ENCODE results near the gene ATXN1. TPM values are rescaled to one million over a fixed set of nuclear protein-coding genes. Genes with fewer than 3 reads are reported as not detected.
"Not testable (repeated sequence)": the region's sequence is repeated elsewhere in the genome, so short reads cannot be mapped to it uniquely, and the experiment has no call there.

ATXN1 gene
- polyA plus RNA-seq, 1 donor (not counting 4 experiments of a cell fraction or from before 2014, with no cell fraction given), result 9.7 TPM

DNA sequence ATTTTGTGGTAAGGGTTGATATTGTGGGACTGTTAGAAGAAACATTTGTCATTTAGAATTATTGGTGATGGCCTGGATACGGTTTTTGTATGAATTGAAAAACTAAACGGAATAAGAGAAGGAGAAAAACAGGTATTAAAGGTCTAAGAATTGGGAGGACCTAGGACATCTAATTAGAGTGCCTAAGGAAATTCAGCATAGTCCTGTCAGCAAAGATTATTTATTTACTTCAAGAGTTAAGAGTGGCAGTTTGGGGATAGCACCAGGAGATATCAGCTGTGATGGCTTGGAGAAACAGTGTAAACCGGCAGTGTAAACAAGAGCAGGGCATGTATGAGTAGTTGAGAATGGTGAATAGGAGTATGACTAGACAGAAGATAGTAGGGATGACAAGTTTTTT is 501.7 kb downstream of the ATXN1 start:
- FAIRE-seq; H3K9me1 ChIP-seq (ENCODE audit: control insufficient read depth, extremely low read depth, insufficient read depth, low read length); H3K27me3 ChIP-seq (ENCODE audit: control insufficient read depth, extremely low read depth, insufficient read depth, low read length); DNase-seq (ENCODE audit: low read depth, low spot score); H3K4me3 ChIP-seq (ENCODE audit: control insufficient read depth in 2 of 3, extremely low read depth in 1 of 3, insufficient read depth in 2 of 3, low read depth in 1 of 3, low read length in 3 of 3); H3K9ac ChIP-seq (ENCODE audit: control insufficient read depth, extremely low read depth, insufficient read depth, low read length); H3K4me1 ChIP-seq (ENCODE audit: control insufficient read depth, extremely low read depth, insufficient read depth, low read length); H3K36me3 ChIP-seq (ENCODE audit: control insufficient read depth in 2 of 2, extremely low read depth in 1 of 2, insufficient read depth in 2 of 2, low read length in 2 of 2); H2AFZ ChIP-seq (ENCODE audit: control insufficient read depth, low read length); H3K27ac ChIP-seq (ENCODE audit: control insufficient read depth, insufficient read depth, low read length); H3K9me3 ChIP-seq (ENCODE audit: control insufficient read depth, low read depth, low read length); H3K4me2 ChIP-seq (ENCODE audit: control insufficient read depth, extremely low read depth, insufficient read depth, low read depth, low read length); H3K79me2 ChIP-seq (ENCODE audit: control insufficient read depth, insufficient read depth, low read length); dilution Hi-C loops (cut with MboI; ENCODE audit: extremely low pct_ligation_motif_present, low sequenced_read_pairs); H4K20me1 ChIP-seq (ENCODE audit: control insufficient read depth, extremely low read depth, insufficient read depth, low read length): not testable (repeated sequence)

- Histone ChIP-seq H3K9me3 (ENCODE audit: control insufficient read depth, low read depth, low read length) (no peaks in the 10 kb centered on the region), H3K9ac (ENCODE audit: control insufficient read depth, extremely low read depth, insufficient read depth, low read length) (no peak overlapping the region), H3K4me1 (ENCODE audit: control insufficient read depth, extremely low read depth, insufficient read depth, low read length) (no peaks in the 10 kb centered on the region), H2AFZ (ENCODE audit: control insufficient read depth, low read length) (no peak overlapping the region), H3K9me1 (ENCODE audit: control insufficient read depth, extremely low read depth, insufficient read depth, low read length) (no peaks in the 10 kb centered on the region), H3K27ac (ENCODE audit: control insufficient read depth, insufficient read depth, low read length) (no peak overlapping the region), H3K4me3 (ENCODE audit: control insufficient read depth in 2 of 3, extremely low read depth in 1 of 3, insufficient read depth in 2 of 3, low read depth in 1 of 3, low read length in 3 of 3) (no peak overlapping the region), H3K4me2 (ENCODE audit: control insufficient read depth, extremely low read depth, insufficient read depth, low read depth, low read length) (no peak overlapping the region), H4K20me1 (ENCODE audit: control insufficient read depth, extremely low read depth, insufficient read depth, low read length) (no peaks in the 10 kb centered on the region), H3K27me3 (ENCODE audit: control insufficient read depth, extremely low read depth, insufficient read depth, low read length) (no peaks in the 10 kb centered on the region), H3K79me2 (ENCODE audit: control insufficient read depth, insufficient read depth, low read length) (no peaks in the 10 kb centered on the region), H3K36me3 (ENCODE audit: control insufficient read depth in 2 of 2, extremely low read depth in 1 of 2, insufficient read depth in 2 of 2, low read length in 2 of 2) (no peaks in the 10 kb centered on the region)
- FAIRE-seq (no peak), DNase-seq (ENCODE audit: low read depth, low spot score) (no peak)
- dilution Hi-C loops (cut with MboI; ENCODE audit: extremely low pct_ligation_motif_present, low sequenced_read_pairs), result no loop called here
- no peak for TF ChIP-seq CTCF (optimal IDR thresholded peaks at IDR 0.05 in 1 of 3, IDR thresholded peaks at IDR 0.05 in 1 of 3, conservative IDR thresholded peaks at IDR 0.05 in 1 of 3; ENCODE audit: extremely low read depth in 1 of 3, insufficient read depth in 2 of 3, low read length in 3 of 3)
- no peak for TF ChIP-seq EZH2 (IDR thresholded peaks at IDR 0.05; ENCODE audit: low read length)
Measured at GRCh38 chr6:16258709-16259075, 502.6 kb downstream of the ATXN1 start.

- Histone ChIP-seq H4K20me1 (ENCODE audit: control insufficient read depth, extremely low read depth, insufficient read depth, low read length) (no peaks in the 10 kb centered on the region), H3K27me3 (ENCODE audit: control insufficient read depth, extremely low read depth, insufficient read depth, low read length) (no peaks in the 10 kb centered on the region), H3K9me3 (ENCODE audit: control insufficient read depth, low read depth, low read length) (no peaks in the 10 kb centered on the region), H3K9me1 (ENCODE audit: control insufficient read depth, extremely low read depth, insufficient read depth, low read length) (no peaks in the 10 kb centered on the region), H3K9ac (ENCODE audit: control insufficient read depth, extremely low read depth, insufficient read depth, low read length) (no peak overlapping the region), H2AFZ (ENCODE audit: control insufficient read depth, low read length) (no peak overlapping the region), H3K4me2 (ENCODE audit: control insufficient read depth, extremely low read depth, insufficient read depth, low read depth, low read length) (no peak overlapping the region), H3K27ac (ENCODE audit: control insufficient read depth, insufficient read depth, low read length) (no peak overlapping the region), H3K4me1 (ENCODE audit: control insufficient read depth, extremely low read depth, insufficient read depth, low read length) (no peaks in the 10 kb centered on the region), H3K4me3 (ENCODE audit: control insufficient read depth in 2 of 3, extremely low read depth in 1 of 3, insufficient read depth in 2 of 3, low read depth in 1 of 3, low read length in 3 of 3) (no peak overlapping the region), H3K36me3 (ENCODE audit: control insufficient read depth in 2 of 2, extremely low read depth in 1 of 2, insufficient read depth in 2 of 2, low read length in 2 of 2) (no peaks in the 10 kb centered on the region), H3K79me2 (ENCODE audit: control insufficient read depth, insufficient read depth, low read length) (no peaks in the 10 kb centered on the region)
- TF ChIP-seq EZH2 (IDR thresholded peaks at IDR 0.05; ENCODE audit: low read length), result no peak
- FAIRE-seq (no peak), DNase-seq (ENCODE audit: low read depth, low spot score) (no peak)
- dilution Hi-C loops (cut with MboI; ENCODE audit: extremely low pct_ligation_motif_present, low sequenced_read_pairs), result no loop called here
Measured at GRCh38 chr6:16257999-16258708, 503.1 kb downstream of the ATXN1 start.

All from keratinocyte (primary cell).